NCI-H1048 (cell line): Measurements from ENCODE around the gene PRADC1.

ENCODE experiments used
- DNase-seq: peaks from one replicate; lab custom pipeline; 2025; lab: John Stamatoyannopoulos, UW

Gene PRADC1

DNA sequence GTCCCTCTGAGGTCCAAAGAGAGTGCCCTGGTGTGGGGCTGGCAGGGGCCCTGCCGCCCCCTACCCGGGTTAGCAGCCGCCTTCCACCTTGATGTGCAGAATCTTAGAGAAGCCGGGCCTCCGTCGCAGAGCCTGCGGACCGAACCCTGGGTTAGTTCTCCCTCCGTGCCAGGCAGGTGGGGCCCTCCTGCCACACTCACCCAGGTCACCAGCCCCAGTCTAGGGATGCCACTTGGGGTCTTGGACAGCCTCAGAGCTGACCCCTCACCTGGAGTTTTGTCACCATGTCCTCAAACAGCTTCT lies 25.8 kb upstream of the PRADC1 start:
- no peak for DNase-seq

- no peak for DNase-seq
Measured at GRCh38 chr2:73258186-73258912, 25.3 kb upstream of the PRADC1 start.

- DNase-seq, result no peak
Measured at GRCh38 chr2:73257425-73258125, 24.5 kb upstream of the PRADC1 start.

- no peak for DNase-seq
Measured at GRCh38 chr2:73257021-73257420, 24.0 kb upstream of the PRADC1 start.

- DNase-seq, result no peak
Measured at GRCh38 chr2:73256618-73256922, 23.5 kb upstream of the PRADC1 start.

DNA sequence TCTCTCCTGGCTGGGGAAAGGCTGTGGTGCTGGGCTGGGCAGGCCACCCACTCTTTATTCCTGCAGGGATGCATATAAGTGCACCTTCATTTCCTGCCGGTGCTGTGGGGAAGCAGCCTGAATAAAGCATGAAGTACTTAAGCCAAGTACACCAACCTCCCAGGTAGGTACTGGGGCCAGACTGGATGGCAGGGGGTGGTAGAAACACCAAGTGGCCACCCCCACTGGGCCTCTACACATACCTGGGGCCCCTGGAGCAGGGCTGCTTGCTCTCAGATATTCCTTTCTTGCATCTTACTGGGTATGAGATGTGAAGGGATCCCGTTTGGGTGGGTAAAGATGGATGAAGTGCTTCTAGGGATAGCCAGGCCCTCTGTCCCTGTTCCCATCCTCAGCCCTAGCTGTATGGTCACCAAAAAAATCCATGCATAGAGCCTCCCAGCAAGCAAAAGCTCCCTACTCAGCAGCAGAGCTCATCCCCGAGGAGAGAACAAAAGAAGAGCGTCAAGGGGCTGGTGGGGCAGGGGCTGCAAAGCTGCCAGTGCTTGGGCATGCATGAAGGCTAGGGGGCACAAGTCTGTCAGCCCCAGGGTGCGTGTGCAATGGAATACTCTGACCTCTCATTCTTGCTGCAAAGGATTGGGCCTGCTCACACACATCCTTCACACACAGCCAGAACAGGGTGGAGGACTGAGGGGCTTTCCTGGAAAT lies 23.0 kb upstream of the PRADC1 start:
- no peak for DNase-seq

- no peak for DNase-seq
Measured at GRCh38 chr2:73255007-73255644, 22.1 kb upstream of the PRADC1 start.

- DNase-seq, result no peak
Measured at GRCh38 chr2:73254343-73255006, 21.4 kb upstream of the PRADC1 start.

- no peak for DNase-seq
Measured at GRCh38 chr2:73253901-73254300, 20.9 kb upstream of the PRADC1 start.

DNA sequence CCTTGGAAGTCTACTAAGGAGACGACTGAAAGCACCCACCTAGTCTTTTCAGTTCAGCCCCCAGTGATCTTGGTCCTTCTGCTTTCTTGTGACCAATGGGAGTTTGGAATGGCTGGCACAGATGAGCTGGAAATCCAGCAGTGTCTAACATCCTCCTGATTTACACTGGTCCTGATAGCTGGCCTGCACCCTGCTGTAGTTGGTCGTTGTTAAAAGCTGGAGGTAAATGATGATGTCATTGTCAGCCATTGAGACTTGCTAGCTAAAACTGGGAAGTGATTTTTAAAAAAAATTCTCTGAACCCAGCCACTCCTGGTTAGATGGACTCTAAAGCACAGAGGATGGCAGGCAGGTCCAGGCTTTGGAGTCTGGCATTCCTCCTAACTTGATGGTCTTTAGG lies 20.4 kb upstream of the PRADC1 start:
- DNase-seq, result no peak

DNA sequence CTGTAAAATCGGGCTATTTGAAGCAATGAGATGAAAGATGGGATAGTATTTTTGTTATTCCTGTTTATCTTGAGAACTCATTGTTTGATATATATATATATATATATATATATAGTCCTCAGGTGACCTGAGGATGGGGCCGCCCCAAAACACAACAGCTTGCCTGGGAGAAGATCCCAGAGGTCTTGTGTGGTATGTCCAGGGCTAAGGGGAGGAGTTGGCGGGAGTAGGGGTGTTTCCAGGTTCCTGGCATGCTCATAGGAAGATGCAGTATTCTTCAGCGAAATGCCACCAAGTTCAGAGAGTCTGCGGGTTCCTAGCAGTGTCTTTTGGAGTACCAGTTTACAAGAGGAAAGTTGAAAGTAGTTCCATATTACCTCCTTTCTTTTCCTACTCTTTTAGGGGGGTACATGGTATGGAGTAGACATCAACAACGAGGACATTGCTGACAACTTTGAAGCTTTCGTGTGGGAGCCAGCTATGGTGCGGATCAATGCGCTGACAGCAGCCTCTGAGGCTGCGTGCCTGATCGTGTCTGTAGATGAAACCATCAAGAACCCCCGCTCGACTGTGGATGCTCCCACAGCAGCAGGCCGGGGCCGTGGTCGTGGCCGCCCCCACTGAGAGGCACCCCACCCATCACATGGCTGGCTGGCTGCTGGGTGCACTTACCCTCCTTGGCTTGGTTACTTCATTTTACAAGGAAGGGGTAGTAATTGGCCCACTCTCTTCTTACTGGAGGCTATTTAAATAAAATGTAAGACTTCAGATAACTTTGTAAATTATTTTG lies 19.4 kb upstream of the PRADC1 start:
- DNase-seq, result no peak

DNA sequence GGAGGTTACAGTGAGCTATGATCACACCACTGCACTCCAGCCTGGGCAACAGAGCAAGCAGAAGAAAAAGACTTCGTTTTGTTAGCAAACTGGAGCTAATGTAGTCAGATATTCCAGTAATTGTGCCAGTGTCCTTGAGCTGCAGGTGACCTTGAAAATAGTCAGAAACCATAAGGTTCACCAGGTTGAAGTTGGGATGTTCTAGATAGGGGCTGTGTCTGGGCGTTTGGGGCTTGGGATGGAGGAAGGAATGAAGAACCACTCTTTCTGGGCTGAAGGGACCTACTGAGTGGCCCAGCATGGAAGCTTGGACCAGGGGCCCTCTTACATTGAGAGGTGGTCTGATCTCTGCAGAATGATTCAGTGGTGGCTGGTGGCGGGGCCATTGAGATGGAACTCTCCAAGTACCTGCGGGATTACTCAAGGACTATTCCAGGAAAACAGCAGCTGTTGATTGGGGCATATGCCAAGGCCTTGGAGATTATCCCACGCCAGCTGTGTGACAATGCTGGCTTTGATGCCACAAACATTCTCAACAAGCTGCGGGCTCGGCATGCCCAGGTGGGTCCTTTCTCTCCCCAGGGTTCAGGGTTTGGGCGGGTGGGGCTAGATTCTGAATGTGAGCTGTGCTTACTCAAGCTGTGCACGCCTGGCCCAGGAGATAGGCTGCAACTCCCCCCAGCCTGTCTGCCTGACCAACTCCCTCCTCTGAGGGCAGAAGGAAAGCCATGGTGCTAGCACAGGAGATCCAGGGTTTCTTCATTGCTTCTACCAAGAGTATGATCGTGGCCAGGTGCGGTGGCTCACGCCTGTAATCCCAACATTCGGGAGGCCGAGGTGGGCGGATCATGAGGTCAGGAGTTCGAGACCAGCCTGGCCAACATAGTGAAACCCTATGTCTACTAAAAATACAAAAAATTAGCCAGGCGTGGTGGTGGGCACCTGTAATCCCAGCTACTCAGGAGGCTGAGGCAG lies 18.1 kb upstream of the PRADC1 start:
- DNase-seq, result no peak

GRCh38 chr2:73249636-73250035 lies 16.6 kb upstream of the PRADC1 start:
- DNase-seq, result no peak

DNA sequence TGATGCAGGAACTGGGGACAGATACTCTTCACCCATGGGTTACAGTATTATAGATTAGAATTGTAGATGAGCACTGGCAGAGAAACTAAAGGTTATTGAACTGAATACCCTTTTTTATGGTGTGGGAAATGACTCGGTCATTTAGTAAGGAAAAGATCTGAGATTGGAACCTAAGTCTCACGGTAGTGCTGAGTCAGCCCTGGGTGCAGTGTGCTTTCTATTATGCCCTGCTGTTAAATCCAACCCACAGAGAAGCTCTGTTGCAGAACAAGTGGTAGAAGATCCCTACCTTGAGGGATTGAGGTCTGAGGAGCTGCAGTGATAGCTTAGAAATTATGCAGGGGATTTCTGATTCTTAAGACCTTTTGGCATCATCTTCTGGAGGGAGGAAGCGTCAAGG lies 13.8 kb upstream of the PRADC1 start:
- no peak for DNase-seq

DNA sequence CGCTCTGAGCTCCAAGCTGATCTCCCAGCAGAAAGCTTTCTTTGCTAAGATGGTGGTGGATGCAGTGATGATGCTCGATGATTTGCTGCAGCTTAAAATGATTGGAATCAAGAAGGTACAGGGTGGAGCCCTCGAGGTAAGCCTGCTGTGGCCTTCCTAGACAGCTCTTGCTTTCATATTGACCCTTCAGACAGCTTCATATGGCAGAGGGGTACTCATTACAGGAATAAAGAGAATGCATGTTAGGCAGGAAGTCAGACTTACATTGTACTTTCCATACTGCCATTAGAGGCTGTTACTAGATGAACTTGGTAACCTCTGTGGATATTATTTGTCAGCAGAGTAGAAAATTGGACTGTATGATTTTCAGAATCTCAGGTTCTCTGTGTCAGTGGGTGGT lies 11.5 kb upstream of the PRADC1 start:
- no peak for DNase-seq

DNA sequence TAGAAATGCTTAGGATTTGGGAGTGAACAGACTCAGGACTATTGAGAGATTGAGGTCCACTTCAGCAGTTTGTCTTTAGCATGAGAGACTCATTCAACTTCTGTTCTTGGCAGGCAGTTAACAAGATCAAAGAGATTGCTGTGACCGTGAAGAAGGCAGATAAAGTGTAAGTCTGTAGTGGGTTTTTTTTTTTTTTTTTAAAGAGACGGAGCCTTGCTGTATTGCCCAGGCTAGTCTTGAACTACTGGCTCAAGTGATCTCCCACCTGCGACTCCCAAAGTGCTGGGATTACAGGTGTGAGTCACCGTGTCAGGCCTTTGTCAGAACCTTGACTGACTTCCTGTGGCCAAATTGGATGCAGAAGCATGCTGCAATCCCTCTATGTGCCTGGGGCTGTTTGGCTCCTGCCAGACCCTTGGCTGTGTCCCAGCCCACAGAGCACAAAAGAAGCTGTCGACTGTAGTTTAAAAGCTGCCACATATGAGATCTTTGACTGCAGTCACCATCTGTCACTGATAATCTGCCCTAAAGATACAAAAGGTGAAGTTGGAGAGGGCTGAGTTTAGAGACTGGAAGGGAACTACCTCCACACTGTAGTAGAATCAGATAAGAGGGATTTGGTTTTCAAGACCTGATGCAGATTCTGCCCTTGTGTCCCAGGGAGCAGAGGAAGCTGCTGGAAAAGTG lies 11.0 kb upstream of the PRADC1 start:
- no peak for DNase-seq

- no peak for DNase-seq
Measured at GRCh38 chr2:73239776-73240175, 6.7 kb upstream of the PRADC1 start.

GRCh38 chr2:73238976-73239375 lies 5.9 kb upstream of the PRADC1 start:
- no peak for DNase-seq

DNA sequence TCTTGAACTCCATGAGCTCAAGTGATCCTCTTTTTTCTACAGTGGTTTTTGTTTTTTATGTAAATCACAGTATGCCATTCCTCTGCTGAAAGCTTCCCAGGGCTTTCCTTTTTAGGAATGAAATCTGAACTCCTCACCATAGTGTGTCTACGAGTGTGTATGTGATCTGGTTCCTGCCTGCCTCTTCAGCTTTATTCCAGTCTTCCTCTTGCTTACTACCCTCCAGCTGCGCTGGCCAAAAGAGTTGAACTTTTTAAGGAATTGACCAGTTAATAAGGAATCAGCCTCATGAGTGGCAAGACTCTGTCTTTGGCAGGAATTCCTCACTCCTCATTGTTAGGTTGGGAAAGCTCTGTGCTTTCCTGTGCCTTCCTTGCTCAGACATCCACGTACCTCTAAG lies 5.1 kb upstream of the PRADC1 start:
- DNase-seq, result no peak

DNA sequence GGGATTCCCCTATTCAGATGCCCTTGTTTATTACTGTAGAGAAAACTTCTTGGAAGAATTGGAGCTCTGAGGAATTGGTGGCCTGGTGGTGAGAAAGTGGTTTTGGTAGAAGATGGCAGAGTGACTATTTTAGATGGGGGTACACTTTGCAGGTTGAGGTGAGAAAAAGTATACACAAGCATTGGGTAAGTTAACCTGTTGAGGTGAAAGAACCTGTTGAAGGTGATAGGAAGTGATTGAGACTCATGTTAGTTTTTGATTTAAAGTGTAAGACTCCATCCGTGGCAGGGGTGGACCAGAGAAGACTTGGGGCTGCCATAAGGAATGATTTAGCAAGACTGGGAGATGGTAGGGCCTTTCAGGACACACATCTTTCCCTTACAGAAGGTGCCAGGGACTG lies 4.1 kb upstream of the PRADC1 start:
- no peak for DNase-seq
